COR-L47 (cell line): ENCODE results near the gene ADCY9.
A peak's percentile ranks its signal among the peaks of the same experiment; 100 is the strongest.
"Not testable (repeated sequence)": the region's sequence is repeated elsewhere in the genome, so short reads cannot be mapped to it uniquely, and the experiment has no call there.

Experiments used
- DNase-seq: peaks from one replicate; lab custom pipeline; 2025; lab: John Stamatoyannopoulos, UW

ADCY9 gene

GRCh38 chr16:4116325-4117249 lies at the start of gene ADCY9:
Gene ADCY9 (minus strand): TSS chr16:4116442. CDS start chr16:4115442, 1,000 bp downstream.
- DNase-seq: peak; percentile 78

- DNase-seq: no peak
These were observed 44.6 kb upstream of the ADCY9 start for GRCh38 chr16:4160658-4161430.

DNA sequence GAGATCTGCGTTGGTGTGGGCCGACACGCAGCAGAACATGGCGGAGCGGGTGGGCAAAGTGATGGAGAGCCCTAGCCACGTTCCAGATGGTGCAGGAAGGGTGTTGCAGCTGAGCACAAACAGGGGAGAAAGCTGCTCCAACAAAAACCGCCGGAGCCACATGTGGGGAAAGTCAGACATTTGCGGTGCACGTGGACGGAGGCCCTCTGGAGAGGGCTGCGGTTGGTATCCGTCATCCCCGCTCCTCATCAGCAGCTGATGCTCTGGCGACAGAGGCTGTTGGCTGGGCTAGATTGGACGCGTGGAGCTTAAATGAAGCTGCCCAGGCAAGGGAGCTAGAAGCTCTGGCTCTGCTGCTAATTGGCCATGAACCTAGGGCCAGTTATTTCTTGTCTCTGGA lies 43.5 kb upstream of the ADCY9 start:
- no peak for DNase-seq

DNA sequence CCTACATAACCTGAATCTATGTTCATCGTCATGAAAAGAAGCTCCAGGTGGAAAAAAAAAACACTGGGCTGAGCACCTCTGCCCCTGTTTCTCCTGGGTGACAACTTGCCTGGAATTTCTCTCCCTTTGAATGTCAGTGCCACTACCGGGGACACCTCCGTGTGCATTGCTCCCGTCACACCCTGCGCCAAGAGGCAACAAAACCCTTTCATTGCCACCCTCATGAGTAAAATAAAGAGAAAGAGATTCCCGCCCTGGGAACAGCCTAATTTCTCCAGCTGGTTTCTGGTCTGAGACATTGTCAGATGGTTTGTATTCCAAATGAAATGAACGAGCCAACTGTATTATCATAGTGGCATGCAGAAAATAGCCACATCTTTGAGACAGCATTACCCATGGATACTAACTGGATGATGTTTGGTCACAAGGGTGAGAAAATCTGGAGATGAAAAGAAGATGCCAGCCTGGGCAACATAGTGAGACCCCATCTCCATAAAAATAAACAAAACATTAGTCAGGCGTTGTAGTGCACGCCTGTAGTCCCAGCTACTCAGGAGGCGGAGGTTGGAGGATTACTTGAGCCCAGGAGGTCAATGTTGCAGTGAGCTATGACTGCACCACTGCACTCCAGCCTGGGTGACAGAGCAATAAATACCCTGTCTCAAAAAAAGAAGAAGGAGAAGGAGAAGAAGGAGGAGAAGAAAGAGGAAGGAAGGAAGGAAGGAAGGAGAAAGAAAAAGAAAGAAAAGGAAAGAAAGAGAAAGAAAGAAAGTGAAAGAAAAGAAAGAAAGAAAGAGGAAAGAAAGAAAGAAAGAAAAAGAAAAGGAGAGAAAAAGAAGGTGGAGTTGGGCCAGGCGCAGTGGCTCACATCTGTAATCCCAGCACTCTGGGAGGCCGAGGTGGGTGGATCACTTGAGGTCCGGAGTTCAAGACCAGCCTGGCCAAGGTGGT lies 42.2 kb upstream of the ADCY9 start:
- DNase-seq: no peak

GRCh38 chr16:4157376-4157825 lies 41.2 kb upstream of the ADCY9 start:
- DNase-seq: no peak

- not testable (repeated sequence) for DNase-seq
These were observed 40.3 kb upstream of the ADCY9 start for GRCh38 chr16:4156503-4156902.

GRCh38 chr16:4153364-4153763 lies 37.1 kb upstream of the ADCY9 start:
- DNase-seq: not testable (repeated sequence)

DNA sequence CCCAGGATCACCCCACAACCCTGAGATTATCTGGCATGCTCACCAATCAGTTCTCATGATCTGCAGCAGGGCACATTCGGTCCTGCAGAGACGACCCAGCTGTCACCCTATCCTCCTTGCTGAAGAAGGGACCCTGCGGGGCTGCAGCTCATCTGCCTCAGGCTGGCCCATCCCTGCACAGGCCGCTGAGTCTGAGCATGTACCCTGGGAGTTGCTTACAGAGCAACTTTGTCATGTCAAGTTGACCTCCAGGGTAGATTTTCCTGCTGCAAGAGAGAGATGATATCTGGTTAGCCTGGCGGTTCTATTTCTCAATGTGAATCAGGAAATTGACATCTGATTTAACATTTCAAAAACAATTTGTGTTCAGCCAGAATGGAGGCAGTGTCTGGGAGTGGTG lies 36.0 kb upstream of the ADCY9 start:
- no peak for DNase-seq

DNA sequence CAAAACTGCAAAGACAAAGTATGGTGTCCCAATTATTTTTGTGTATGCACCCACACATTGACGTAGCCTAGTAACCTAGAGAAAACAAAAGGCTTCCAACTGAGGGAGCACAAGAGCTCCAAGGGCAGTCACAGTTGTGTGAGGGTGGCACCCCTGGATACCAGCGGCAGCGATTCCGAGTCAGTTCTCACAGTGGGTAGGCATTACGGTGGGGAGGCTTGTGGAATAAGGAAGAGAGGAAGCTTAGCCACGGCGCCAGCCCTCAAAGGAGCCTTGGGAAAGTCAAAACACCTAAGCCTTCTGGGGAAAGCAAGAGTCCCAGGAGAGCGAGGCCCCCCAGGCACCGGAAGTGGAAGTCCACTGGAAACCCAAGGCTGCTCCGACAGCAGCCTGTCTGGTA lies 31.0 kb upstream of the ADCY9 start:
- peak; percentile 37 for DNase-seq

DNA sequence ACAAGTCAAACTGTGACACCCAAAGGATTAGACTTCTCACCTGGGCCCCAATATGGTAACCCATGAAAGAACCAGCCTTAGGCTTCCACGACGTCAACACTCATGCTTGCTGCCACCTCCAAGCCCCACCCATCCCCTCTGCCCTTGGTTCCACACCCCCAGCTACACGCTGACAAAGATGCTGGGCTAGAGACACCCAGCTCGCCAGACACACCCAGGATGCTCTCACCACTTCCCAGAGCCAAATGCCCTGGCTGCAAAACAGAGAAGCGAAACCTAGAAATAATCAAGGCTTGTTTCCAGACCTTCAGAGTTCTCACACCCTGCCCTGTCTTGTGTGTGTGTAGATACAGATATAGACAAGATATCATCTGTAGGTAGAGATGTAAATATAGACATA lies 26.0 kb upstream of the ADCY9 start:
- DNase-seq: no peak

DNA sequence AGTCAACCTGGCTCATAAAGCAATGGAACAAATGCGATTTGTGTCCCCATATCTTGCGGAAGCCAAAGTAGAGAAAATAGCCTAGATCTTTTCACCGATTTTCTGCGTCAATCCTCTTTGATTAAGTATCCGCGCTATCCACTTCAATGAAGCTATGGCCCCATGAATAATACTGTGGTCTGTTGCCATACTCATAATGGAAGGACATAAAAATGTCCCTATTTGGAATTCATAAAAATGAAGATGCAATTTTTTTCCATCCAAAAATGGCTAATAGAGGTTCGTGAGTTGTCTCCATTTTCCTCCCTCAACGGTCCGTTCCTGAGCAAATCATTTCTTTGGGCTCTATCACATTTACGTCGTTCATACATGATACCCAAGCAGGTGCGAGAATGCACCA lies 25.4 kb upstream of the ADCY9 start:
- DNase-seq: no peak

DNA sequence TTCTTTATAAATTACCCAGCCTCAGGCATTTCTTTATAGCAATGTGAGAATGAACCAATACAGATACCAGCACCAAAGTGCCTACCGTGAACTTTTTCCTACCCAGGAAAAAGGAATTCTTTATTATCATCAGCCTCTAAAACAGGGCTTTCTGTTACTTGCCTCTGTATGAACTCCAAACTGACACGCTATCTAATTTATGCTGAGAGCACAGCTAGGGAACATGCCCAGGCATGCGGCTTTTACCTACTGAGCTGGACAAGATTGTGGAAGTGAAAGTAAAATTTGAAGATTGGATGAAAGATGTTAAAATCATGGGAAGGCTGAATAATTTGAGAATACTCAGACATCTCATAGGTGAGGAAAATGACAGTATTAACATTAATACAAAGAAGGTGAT lies 24.4 kb upstream of the ADCY9 start:
- no peak for DNase-seq

- no peak for DNase-seq
These were observed 23.7 kb upstream of the ADCY9 start for GRCh38 chr16:4139968-4140367.

- no peak for DNase-seq
These were observed 22.5 kb upstream of the ADCY9 start for GRCh38 chr16:4138713-4139112.

GRCh38 chr16:4137438-4137837 lies 21.2 kb upstream of the ADCY9 start:
- no peak for DNase-seq

DNA sequence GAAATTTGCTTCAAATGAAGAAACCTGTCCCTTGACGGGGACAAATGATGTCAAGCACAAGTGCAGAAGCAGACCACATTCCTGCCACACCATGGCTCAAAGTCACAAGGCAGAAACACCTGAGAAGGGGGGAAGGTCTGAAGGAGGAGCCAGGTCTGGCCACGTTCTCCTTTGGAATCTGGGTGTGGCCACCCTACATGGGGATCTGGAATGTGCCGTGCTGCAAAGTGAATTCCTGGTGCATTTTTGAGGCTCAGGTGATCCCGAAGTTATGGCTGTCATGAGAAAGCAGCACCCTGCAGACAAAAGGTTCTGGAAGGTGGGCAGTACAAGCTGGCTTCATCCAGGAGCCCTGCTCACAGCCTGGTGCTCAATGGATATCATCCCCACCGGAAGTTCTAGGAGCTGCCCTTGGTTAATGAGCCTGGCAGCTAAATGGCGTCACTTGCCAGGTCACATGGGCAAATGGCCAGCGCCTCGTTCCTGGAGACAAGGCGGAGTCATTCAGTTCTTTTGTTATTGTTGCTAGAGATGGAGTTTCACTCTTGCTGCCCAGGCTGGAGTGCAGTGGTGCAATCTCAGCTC lies 20.1 kb upstream of the ADCY9 start:
- no peak for DNase-seq

GRCh38 chr16:4135537-4135936 lies 19.3 kb upstream of the ADCY9 start:
- DNase-seq: no peak

- no peak for DNase-seq
These were observed 17.7 kb upstream of the ADCY9 start for GRCh38 chr16:4133897-4134372.

GRCh38 chr16:4131621-4132020 lies 15.4 kb upstream of the ADCY9 start:
- no peak for DNase-seq

DNA sequence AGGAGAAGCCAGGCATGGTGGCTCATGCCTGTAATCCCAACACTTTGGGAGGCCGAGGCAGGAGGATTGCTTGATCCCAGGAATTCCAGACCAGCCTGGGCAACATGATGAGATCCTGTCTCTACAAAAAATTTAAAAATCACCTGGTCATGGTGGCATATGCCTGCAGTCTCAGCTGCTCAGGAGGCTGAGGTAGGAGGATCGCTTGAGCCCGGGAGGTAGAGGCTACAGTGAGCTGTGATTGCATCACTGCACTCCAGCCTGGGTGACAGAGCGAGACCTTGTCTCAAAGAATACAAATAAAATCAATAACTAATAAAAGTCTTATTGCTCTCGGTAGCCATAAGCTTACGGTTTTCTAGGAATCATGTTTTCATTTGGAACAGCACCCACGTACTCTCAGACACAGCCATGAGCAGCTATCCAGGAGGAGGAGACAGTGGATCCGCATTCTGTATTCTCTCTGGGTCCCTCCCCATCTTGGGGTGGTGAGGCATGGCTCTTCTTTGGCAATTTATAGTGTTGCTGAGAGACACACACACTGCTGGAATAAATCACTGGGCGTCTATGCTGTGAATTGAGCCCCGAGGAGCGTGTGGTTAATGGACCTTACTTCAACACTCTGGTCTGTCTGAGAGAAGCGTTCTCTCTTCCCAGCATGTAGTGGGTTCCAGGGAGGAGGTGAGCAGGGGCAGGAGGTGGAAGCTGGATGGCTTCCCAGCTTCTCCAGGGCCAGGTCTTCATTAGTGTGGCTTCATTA lies 8.5 kb upstream of the ADCY9 start:
- DNase-seq: no peak
